ENCODE data around the gene TMEM69. TPM values are rescaled to one million over a fixed set of nuclear protein-coding genes. Genes with fewer than 3 reads are reported as not detected.
"Not testable (repeated sequence)": the region's sequence is repeated elsewhere in the genome, so short reads cannot be mapped to it uniquely, and the experiment has no call there.

Gene TMEM69
- total and polyA plus RNA-seq, 2 of the 4 experiments (the other 2 are of a cell fraction), result 19.9 to 33.6 TPM

GRCh38 chr1:45717386-45717785, 29.4 kb downstream of the TMEM69 start:
- H3K9me3 ChIP-seq (ENCODE audit: control insufficient read depth, insufficient read depth, low read length); H2BK20ac ChIP-seq (ENCODE audit: low read depth, low read length); H4K8ac ChIP-seq (ENCODE audit: low read depth in 2 of 2, low read length in 2 of 2); H2AFZ ChIP-seq (replicated peaks; ENCODE audit: low read length, poor library complexity); H3K4me1 ChIP-seq (ENCODE audit: control insufficient read depth, insufficient read depth, low read length); in situ Hi-C loops (cut with MboI; ENCODE audit: low sequenced_read_pairs); H3K23ac ChIP-seq (ENCODE audit: low read depth, low read length); H3K56ac ChIP-seq (ENCODE audit: extremely low read depth, insufficient read depth, low read length); H3K18ac ChIP-seq (ENCODE audit: low read depth, low read length); H2BK5ac ChIP-seq (ENCODE audit: low read depth, low read length, poor library complexity, severe bottlenecking); H2AK9ac ChIP-seq (replicated peaks; ENCODE audit: low read depth, low read length, poor library complexity); H4K91ac ChIP-seq (ENCODE audit: insufficient read depth, low read depth, low read length); H3K79me1 ChIP-seq (ENCODE audit: low read depth in 1 of 2, low read length in 2 of 2); H3K9me1 ChIP-seq (ENCODE audit: insufficient read depth, low read length); H3K4me3 ChIP-seq (ENCODE audit: insufficient read depth, low read depth, low read length); H3K4me2 ChIP-seq (ENCODE audit: low read depth, low read length); H3K27ac ChIP-seq (ENCODE audit: insufficient read depth, low read length); POLR2A ChIA-PET (ENCODE audit: unreplicated experiment); ATAC-seq (ENCODE audit: low read depth); H3K4ac ChIP-seq (ENCODE audit: low read depth, low read length); H3K14ac ChIP-seq (replicated peaks; ENCODE audit: low read depth, low read length); H3K27me3 ChIP-seq (ENCODE audit: control insufficient read depth, insufficient read depth, low read length); H2BK15ac ChIP-seq (ENCODE audit: low read depth, low read length); CTCF ChIA-PET; H4K20me1 ChIP-seq (ENCODE audit: insufficient read depth, low read length); BruUV-seq (replicated peaks); H4K5ac ChIP-seq (ENCODE audit: low read depth, low read length); intact Hi-C loops (cut with micrococcal nuclease); H2AK5ac ChIP-seq (ENCODE audit: low read depth, low read length); H3K36me3 ChIP-seq (ENCODE audit: control insufficient read depth, insufficient read depth, low read length); dilution Hi-C loops (cut with HindIII; ENCODE audit: low sequenced_read_pairs, unreplicated experiment); H3K9ac ChIP-seq (ENCODE audit: low read depth, low read length); H2BK120ac ChIP-seq (ENCODE audit: low read depth, low read length): not testable (repeated sequence)
- no CpG with 5 or more reads among the region's 8 CpGs for WGBS, 2 experiments (ENCODE audit: extremely low coverage in 2 of 2, insufficient read length in 1 of 2)
- peak; percentile 11 for DNase-seq
- TF ChIP-seq CEBPB (IDR thresholded peaks at IDR 0.05; ENCODE audit: low read depth, low read length), result peak; percentile 12; the same call in 1 of the 2 replicates
